ENCODE data around the gene SSBP4.

The SSBP4 gene

GRCh38 chr19:18422530-18423191 lies 3.5 kb downstream of the SSBP4 start:
- no peak for DNase-seq

GRCh38 chr19:18423258-18424020 lies 4.2 kb downstream of the SSBP4 start:
- no peak for DNase-seq

DNA sequence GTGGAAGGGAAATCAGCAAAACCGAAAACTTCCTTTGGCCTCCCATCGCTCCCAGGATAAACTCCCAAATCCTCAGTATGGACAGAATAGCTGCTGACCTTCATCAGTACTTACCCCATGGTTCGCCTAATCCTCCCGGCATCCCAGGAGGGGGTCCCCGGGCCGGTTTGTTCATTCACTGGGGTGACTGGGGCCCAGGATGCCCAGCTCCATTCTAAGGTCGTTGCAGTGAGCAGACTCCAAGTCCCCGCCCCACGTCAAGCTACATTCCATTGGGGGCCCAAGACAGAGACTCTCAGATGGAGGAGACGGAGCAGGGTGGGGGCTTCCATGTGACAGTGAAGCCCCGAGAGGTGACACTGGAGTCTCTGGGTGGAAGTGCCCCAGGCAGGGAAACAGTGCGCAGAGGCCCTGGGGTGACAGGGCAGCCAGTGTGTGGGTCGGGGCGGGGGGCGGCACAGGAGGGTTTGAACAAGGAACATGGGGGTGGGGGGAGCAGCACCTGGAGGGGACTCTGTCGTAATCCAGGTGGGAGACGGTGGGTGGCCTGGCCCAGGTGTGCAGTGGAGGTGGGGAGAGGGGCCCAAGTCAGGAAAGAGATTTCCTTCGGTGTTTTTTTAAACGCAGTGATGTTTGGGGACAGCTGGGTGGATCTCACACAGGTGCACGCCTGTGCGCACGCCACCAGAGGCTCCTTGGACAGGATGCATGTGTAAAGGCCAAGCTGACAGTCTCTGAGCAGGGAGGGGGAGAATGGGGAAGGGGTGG lies 5.1 kb downstream of the SSBP4 start:
- DNase-seq: no peak

GRCh38 chr19:18424890-18425514 lies 5.8 kb downstream of the SSBP4 start:
- DNase-seq: no peak

DNA sequence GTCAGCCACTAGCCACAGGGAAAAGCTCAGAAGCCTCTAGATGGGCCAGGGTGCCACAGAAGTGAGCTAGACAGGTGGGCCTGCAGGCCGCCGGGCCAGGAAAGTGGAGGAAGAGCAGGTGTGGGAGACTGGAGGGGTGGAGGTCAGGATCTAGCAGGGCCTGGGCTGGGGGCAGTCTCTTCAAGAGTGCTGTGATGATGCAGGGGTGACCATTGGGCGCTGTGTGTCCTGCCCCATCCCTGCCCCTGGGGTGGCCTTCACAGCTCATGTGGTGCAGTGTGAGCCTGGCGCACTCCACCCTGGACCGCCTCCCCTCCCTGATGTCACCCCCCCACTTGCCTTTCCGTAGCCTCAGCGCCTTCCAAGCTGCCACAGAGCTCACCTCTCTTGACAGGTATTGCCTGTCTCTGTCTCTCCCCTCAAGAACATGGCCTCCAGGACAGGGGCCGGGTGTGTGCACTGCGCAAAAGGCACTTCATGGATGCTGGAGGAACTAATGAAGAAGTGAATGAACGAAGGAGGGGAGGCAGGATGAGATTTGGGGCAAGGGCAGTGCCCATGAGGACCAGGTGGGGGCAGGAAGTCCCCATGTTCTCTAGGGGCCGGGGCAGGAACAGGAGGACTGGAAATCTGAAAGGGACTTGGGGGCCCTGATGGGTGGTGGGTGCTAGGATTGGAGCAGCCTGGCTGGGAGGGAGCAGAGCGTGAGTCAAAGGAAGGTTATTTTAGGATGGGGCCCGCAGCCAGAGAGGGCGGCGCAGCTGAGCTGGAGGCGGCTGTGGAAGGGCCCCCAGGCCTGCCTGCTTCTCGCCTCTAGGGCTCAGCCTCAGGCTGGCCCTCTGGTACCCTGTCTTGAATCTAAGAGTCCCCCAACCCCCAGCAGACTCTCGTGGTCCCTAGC lies 6.6 kb downstream of the SSBP4 start:
- DNase-seq: no peak

DNA sequence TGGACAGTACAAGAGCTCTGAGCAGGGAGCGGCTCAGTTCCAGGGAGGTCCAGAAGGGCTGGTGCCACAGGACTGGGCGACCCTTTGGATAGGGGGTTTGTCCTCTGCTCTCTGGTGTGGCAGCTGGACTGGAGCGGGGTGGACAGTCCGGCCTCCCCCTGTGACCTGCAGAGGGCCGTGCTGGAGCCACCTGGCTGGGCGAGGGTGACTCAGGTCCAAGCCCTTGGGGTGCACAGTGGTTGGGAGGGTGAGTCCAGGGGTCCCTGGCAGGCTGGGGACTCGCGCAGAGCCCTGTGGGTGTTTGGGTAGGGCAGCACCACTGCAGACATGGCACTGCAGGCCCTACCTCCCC lies 7.2 kb downstream of the SSBP4 start:
- no peak for DNase-seq

- no peak for DNase-seq
Observed at GRCh38 chr19:18427080-18427742, 8.0 kb downstream of the SSBP4 start.

DNA sequence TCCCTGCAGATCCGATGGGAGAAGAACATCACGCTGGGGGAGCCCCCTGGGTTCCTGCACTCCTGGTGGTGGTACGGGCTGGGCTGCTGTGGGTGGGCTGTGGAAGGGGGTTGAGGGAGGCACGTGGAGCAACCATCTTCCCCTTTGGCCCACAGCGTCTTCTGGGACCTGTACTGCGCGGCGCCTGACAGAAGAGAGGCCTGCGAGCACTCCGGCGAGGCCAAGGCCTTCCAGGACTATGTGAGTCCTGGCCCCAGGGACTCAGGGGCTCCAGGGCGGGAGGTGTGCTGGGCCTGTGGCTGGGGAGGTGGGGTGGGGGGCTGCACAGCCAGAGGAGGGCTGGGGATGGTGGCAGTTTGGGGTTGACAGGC lies 8.5 kb downstream of the SSBP4 start:
- DNase-seq: no peak

DNA sequence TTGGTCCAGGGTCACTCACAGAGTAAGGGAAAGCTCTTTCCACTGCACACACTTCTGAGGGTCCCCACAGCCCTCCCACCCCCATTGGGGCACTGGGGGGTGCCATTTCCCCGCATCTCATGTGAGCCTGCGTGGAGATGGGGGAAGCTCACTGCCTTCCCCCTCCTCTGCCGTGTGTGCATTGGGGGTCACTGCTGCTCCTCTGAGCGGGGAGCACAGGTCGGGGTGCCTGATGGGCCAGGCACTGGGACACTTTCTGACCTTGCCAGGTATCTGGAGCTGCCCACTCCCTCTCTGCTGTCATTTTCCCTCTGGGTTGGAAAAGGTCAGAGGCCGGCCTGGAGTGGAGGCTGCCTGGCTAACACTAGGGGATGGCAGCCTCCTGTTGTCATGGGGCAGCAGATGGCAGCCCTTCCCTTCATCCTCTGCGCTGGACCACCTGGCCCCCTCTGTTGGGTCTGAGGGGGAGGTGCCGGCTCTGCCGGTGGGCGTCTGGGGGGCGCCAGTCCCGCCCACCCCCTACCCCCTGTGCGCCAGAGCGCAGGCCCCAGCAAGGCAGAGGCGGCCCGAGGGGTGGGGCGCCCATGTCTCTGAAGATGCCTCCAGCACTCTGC lies 9.1 kb downstream of the SSBP4 start:
- DNase-seq: no peak

DNA sequence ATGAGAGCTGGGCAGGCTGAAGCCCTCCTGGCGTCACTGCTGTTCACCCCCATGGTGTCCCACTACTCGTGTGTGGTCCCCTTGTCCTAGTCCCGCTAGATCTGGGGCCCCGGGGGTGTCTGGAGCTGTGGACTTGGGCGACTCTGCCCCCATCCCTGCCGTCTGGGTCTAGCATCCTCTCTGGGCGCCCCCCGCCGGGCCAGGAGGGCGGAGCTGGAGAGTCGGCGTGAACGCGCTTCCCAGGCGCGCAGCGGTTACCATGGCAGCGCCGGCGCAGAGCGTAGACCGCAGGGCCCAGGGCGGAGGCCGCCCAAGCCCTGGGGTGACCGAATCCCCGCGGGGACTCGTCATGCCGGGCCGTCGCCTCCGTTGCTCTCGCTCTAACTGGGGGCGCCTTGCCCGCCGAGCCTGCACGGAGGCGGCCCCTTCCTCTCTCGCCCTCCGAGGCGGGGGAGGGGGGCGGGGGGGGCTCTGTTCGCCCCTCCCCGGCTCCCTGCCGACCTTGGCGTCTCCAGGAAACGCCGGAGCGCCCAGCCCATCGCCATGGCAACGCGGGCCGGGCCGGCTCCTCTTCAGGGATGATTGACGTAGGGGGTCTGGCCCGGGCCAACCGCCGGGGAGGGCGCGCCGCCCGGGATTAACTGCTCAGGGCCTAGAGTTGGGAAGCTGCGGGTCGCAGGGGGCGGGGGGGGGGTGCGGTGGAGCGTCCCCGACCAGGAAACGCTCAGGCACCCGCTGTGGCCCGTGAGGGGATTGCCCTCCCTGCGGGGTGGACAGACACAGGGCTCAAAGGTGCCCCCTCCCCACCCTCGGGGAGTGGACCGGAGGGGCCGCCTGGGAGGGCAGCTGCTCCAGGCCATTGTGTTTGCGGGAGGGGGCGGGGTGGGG lies 9.8 kb downstream of the SSBP4 start:
- DNase-seq: peak; percentile 80

- DNase-seq: no peak
Observed at GRCh38 chr19:18429717-18430416, 10.7 kb downstream of the SSBP4 start.

- no peak for DNase-seq
Observed at GRCh38 chr19:18430417-18431144, 11.4 kb downstream of the SSBP4 start.

DNA sequence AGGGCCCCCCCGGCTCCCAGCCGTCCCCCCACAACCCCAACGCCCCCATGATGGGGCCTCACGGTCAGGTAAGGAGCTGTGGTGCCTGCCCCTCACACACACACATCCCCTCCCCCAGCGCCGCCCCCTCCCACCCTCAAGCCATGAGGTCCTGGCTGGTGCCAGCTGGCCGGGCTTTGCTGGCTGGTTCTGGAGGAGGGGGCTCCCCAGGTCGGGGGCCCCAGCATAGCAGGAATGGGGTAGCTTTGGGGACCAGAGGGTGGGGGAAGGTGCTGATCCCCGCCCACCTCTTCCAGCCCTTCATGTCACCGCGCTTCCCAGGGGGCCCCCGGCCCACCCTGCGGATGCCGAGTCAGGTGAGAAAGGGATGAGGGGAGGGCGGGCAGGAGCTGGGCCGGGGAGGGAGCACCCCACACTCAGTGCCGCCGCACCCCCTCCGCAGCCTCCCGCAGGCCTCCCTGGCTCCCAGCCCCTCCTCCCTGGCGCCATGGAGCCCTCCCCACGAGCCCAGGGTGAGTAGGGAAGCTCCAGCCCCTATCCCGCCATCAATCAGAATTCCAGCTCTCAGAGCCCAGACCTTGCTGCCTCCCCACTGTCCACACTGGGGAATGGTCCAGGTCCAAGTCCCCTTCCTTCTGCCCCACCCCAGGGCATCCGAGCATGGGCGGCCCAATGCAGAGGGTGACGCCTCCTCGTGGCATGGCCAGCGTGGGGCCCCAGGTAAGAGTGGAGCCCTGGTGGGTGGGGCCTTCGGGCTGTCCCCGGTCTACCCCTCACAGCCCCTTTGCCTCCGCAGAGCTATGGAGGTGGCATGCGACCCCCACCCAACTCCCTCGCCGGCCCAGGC lies 12.4 kb downstream of the SSBP4 start:
- no peak for DNase-seq

DNA sequence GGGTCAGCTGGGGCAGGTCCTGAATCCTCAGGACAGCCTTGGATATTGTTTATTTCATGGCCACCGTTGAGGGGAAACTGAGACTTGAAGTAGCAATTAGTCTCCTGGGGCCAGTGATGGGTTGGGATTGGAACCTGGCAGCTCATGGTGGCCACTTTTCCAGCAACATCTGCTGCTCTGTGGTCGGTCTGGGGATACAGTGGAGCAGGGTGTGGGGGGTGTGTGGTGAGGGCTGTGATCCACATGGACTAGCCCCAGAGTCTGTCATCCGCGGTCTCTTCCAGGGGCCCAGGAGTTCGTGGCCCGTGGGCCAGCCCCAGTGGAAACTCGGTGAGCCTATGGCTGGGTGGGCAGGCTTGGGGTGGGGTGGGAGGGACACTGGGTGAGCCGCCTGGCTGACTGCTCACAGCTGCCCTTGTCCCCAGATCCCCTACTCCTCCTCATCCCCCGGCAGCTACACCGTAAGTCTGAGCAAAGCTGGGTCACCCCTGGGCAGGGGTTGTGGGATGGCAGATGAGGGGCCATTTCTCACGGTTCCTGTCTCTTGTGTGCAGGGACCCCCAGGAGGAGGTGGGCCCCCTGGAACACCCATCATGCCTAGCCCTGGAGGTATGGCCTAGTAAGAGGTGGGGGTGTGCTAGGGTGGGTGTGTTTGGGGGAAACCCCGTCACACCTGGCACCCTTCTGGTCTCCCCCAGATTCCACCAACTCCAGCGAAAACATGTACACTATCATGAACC lies 13.2 kb downstream of the SSBP4 start:
- no peak for DNase-seq

GRCh38 chr19:18433015-18433691 lies 14.0 kb downstream of the SSBP4 start:
- DNase-seq: peak; percentile 65

DNA sequence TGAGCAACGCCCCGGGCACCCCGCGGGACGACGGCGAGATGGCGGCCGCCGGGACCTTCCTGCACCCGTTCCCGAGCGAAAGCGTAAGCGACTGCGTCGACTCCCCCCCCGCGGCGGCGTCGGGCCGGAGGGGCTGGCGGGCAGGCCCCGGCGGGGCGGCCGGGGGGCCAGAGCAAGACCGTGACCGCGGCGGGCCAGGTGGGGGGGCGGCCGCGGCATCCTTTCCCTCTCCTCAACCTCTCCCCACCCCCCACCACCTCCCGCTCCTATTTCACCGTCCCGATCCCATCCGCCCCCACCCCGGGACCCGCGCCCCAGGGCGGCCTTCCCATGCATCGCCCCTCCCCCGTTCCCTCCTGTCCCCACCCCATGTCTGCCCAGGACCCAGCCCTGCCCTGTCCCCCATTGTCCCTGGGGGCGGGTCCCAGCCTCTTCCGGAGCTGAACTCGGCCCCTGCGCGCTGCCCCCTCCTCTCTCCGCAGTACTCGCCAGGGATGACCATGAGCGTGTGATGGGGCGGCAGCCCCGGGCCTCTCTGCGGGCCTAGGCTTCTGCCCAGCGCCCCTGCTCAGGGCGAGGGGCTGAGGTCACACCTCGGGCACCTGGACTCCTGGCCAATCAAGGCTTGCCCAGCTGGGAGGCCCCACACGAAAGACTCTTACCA lies 14.7 kb downstream of the SSBP4 start:
- DNase-seq: no peak
